ENCODE results near the gene HORMAD2. TPM values are rescaled to one million over a fixed set of nuclear protein-coding genes. Genes with fewer than 3 reads are reported as not detected.
"Not testable (repeated sequence)": the region's sequence is repeated elsewhere in the genome, so short reads cannot be mapped to it uniquely, and the experiment has no call there.

Gene HORMAD2
- polyA plus RNA-seq, 1 of the 3 experiments (the other 2 are of a cell fraction), result not detected

DNA sequence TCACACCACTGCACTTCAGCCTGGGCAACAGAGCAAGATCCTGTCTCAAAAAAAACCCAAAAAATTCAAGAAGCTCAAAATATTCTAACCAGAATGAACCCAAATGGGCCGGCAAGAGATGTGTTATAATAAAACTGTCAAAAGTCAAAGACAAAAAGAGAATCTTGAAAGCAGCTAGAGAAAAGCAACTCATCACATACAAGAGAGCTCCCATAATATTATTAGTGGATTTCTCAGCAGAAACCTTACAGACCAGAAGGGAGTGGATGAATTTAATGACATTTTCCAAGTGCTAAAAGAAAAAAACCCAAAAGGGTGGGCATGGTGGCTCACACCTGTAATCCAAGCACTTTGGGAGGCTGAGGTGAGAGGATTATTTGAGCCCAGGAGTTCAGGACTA is 22.9 kb upstream of the HORMAD2 start:
- no peaks in the 10 kb centered on the region for H3K27me3 ChIP-seq (ENCODE audit: insufficient read depth)
- no peaks in the 10 kb centered on the region for H3K9me2 ChIP-seq
- 46% methylated on average over 1 of the region's 1 CpG for WGBS (ENCODE audit: low lambda C conversion rate)
- TF ChIP-seq CHD2 (IDR thresholded peaks at IDR 0.05; ENCODE audit: low read length, partially characterized antibody) (no peak), TEAD4 (IDR thresholded peaks at IDR 0.05; ENCODE audit: borderline replicate concordance, insufficient read depth) (no peak), RFX5 (IDR thresholded peaks at IDR 0.05; ENCODE audit: low read length) (no peak), TAF1 (IDR thresholded peaks at IDR 0.05; ENCODE audit: borderline replicate concordance, low read depth, low read length) (no peak), TCF12 (IDR thresholded peaks at IDR 0.05) (no peak), GATA2 (CRISPR knock-in tag; IDR thresholded peaks at IDR 0.05) (no peak), SMC3 (IDR thresholded peaks at IDR 0.05; ENCODE audit: low read depth, low read length) (no peak)
- TF ChIP-seq, protein P1, sequence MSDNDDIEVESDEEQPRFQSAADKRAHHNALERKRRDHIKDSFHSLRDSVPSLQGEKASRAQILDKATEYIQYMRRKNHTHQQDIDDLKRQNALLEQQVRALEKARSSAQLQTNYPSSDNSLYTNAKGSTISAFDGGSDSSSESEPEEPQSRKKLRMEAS (IDR thresholded peaks at IDR 0.05; ENCODE audit: low read depth), result no peak
- H3K79me2 ChIP-seq (ENCODE audit: insufficient read depth), result no peaks in the 10 kb centered on the region
- no peak for DNase-seq
- no peaks in the 10 kb centered on the region for H3F3A ChIP-seq (replicated peaks; ENCODE audit: insufficient read depth)
- H3K27ac ChIP-seq (ENCODE audit: low read depth in 2 of 2, low read length in 1 of 2), result no peak overlapping the region
- no peak overlapping the region for H3K9ac ChIP-seq
- POLR2A ChIA-PET, result no interaction called here
- H4K20me1 ChIP-seq (ENCODE audit: insufficient read depth), result no peaks in the 10 kb centered on the region
- peaks cover 0 to 6% of the 10 kb centered on the region in 2 experiments; a peak in 2 of 4 replicates for H3K4me1 ChIP-seq (ENCODE audit: control insufficient read depth in 1 of 2, insufficient read depth in 2 of 2, low read depth in 1 of 2, low read length in 1 of 2)
- no peak overlapping the region for H2AFZ ChIP-seq (ENCODE audit: low read depth)
- no peaks in the 10 kb centered on the region for H3K36me3 ChIP-seq (replicated peaks in 1 of 2; ENCODE audit: control insufficient read depth in 1 of 2, insufficient read depth in 2 of 2, low read length in 1 of 2)
- H3K4me3 ChIP-seq (ENCODE audit: low read depth in 2 of 2, low read length in 1 of 2), result no peak overlapping the region
- no peaks in the 10 kb centered on the region for H3K9me3 ChIP-seq
- CTCF ChIA-PET, result interaction anchor here (0.9 to 2.0 kb wide), 6 partner anchors 12 to 422 kb away, joined by 3 to 5 read pairs (median 4); no protein-coding TSS in a partner anchor
- no peak overlapping the region for H3K4me2 ChIP-seq

DNA sequence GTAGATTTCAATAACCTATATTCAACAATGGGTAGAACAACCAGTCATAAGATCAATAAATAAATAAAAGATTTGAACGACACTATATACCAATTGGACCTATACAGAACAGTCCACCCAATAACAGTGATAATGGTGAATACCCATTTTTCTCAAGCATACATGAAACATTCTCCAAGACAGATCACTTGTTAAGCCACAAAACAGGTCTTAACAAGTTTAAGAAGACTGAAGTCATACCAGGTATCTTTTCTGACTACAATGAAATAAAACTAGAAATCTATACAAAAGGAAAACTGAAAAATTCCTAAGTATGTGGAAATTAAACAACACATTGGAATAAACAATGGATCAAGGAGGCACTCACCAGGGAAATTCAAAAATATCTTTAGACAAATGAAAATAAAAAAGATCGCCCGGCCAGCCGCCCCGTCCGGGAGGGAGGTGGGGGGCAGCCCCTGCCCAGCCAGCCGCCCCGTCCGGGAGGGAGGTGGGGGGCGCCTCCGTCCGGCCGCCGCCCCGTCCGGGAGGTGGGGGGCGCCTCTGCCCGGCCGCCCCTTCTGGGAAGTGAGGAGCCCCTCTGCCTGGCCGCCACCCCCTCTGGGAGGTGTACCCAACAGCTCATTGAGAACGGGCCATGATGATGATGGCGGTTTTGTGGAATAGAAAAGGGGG is 20.8 kb upstream of the HORMAD2 start:
- H3K9me2 ChIP-seq; H3K4me2 ChIP-seq; H3K9me3 ChIP-seq; CTCF ChIA-PET; POLR2A ChIA-PET; H2AFZ ChIP-seq (ENCODE audit: low read depth); H3K36me3 ChIP-seq (replicated peaks in 1 of 2; ENCODE audit: control insufficient read depth in 1 of 2, insufficient read depth in 2 of 2, low read length in 1 of 2); H3K9ac ChIP-seq; H3K79me2 ChIP-seq (ENCODE audit: insufficient read depth); H3K27ac ChIP-seq (ENCODE audit: low read depth in 2 of 2, low read length in 1 of 2); H3K4me1 ChIP-seq (ENCODE audit: control insufficient read depth in 1 of 2, insufficient read depth in 2 of 2, low read depth in 1 of 2, low read length in 1 of 2); H3K27me3 ChIP-seq (ENCODE audit: insufficient read depth); H4K20me1 ChIP-seq (ENCODE audit: insufficient read depth); H3F3A ChIP-seq (replicated peaks; ENCODE audit: insufficient read depth); H3K4me3 ChIP-seq (ENCODE audit: low read depth in 2 of 2, low read length in 1 of 2); DNase-seq: not testable (repeated sequence)
- WGBS (ENCODE audit: low lambda C conversion rate), result 86% methylated on average over 22 of the region's 22 CpGs

DNA sequence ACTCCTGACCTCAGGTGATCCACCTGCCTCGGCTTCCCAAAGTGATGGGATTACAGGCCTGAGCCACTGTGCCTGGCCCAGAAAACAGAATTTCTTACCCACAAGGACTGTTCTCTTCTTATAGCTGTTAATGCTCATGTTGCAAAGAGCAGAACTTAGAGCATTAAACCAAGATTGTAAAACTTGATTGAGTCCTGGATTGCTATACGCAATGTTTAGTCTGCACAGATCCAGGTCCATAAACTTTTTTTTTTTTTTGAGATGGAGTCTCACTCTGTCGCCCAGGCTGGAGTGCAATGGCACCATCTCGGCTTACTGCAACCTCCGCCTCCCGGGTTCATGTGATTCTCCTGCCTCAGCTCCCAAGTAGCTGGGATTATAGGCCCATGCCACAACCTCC is 19.2 kb upstream of the HORMAD2 start:
- POLR2A ChIA-PET; H3K4me1 ChIP-seq (ENCODE audit: control insufficient read depth in 1 of 2, insufficient read depth in 2 of 2, low read depth in 1 of 2, low read length in 1 of 2); H3K9me2 ChIP-seq; H3K9ac ChIP-seq; H2AFZ ChIP-seq (ENCODE audit: low read depth); H3K27ac ChIP-seq (ENCODE audit: low read depth in 2 of 2, low read length in 1 of 2); H3F3A ChIP-seq (replicated peaks; ENCODE audit: insufficient read depth); H3K79me2 ChIP-seq (ENCODE audit: insufficient read depth); H3K36me3 ChIP-seq (replicated peaks in 1 of 2; ENCODE audit: control insufficient read depth in 1 of 2, insufficient read depth in 2 of 2, low read length in 1 of 2); H3K27me3 ChIP-seq (ENCODE audit: insufficient read depth); H4K20me1 ChIP-seq (ENCODE audit: insufficient read depth); H3K4me2 ChIP-seq; H3K4me3 ChIP-seq (ENCODE audit: low read depth in 2 of 2, low read length in 1 of 2); DNase-seq: not testable (repeated sequence)
- WGBS (ENCODE audit: low lambda C conversion rate), result 98% methylated on average over 6 of the region's 6 CpGs
- 0 out of 2 replicates have a peak, but pooled peaks cover 13% of the 10 kb centered on the region for H3K9me3 ChIP-seq
- CTCF ChIA-PET, result interaction anchor here (0.7 to 1.2 kb wide), 3 partner anchors 9 to 436 kb away, joined by 3 to 5 read pairs (median 4); no protein-coding TSS in a partner anchor
